Measurements from ENCODE around the gene PUDP.
"Not testable (repeated sequence)": the region's sequence is repeated elsewhere in the genome, so short reads cannot be mapped to it uniquely, and the experiment has no call there.

The PUDP gene

GRCh38 chrX:7073336-7073735 lies 74.6 kb downstream of the PUDP start:
- DNase-seq (ENCODE audit: low spot score): no peak

GRCh38 chrX:7072856-7073255 lies 75.1 kb downstream of the PUDP start:
- DNase-seq (ENCODE audit: low spot score): no peak

- DNase-seq (ENCODE audit: low spot score): no peak
Measured at GRCh38 chrX:7071390-7071789, 76.6 kb downstream of the PUDP start.

- DNase-seq (ENCODE audit: low spot score): no peak
Measured at GRCh38 chrX:7069556-7069955, 78.4 kb downstream of the PUDP start.

- no peak for DNase-seq (ENCODE audit: low spot score)
Measured at GRCh38 chrX:7068939-7069367, 79.0 kb downstream of the PUDP start.

- DNase-seq (ENCODE audit: low spot score): no peak
Measured at GRCh38 chrX:7067256-7067655, 80.7 kb downstream of the PUDP start.

- no peak for DNase-seq (ENCODE audit: low spot score)
Measured at GRCh38 chrX:7065473-7065872, 82.5 kb downstream of the PUDP start.

- DNase-seq (ENCODE audit: low spot score): no peak
Measured at GRCh38 chrX:7062903-7063302, 85.0 kb downstream of the PUDP start.

- DNase-seq (ENCODE audit: low spot score): no peak
Measured at GRCh38 chrX:7062276-7062675, 85.7 kb downstream of the PUDP start.

GRCh38 chrX:7061429-7061828 lies 86.5 kb downstream of the PUDP start:
- DNase-seq (ENCODE audit: low spot score): no peak

GRCh38 chrX:7060444-7060843 lies 87.5 kb downstream of the PUDP start:
- DNase-seq (ENCODE audit: low spot score): no peak

GRCh38 chrX:7059859-7060258 lies 88.1 kb downstream of the PUDP start:
- DNase-seq (ENCODE audit: low spot score): no peak

GRCh38 chrX:7059214-7059838 lies 88.6 kb downstream of the PUDP start:
- DNase-seq (ENCODE audit: low spot score): no peak

- no peak for DNase-seq (ENCODE audit: low spot score)
Measured at GRCh38 chrX:7055386-7056137, 92.4 kb downstream of the PUDP start.

- no peak for DNase-seq (ENCODE audit: low spot score)
Measured at GRCh38 chrX:7054219-7055216, 93.4 kb downstream of the PUDP start.

- no peak for DNase-seq (ENCODE audit: low spot score)
Measured at GRCh38 chrX:7052541-7052940, 95.4 kb downstream of the PUDP start.

- DNase-seq (ENCODE audit: low spot score): no peak
Measured at GRCh38 chrX:7050271-7050670, 97.7 kb downstream of the PUDP start.

- DNase-seq (ENCODE audit: low spot score): no peak
Measured at GRCh38 chrX:7047951-7048350, 100.0 kb downstream of the PUDP start.

GRCh38 chrX:7045238-7045955 lies 102.6 kb downstream of the PUDP start:
- DNase-seq (ENCODE audit: low spot score): no peak

- DNase-seq (ENCODE audit: low spot score): not testable (repeated sequence)
Measured at GRCh38 chrX:7043796-7044433, 104.0 kb downstream of the PUDP start.

- no peak for DNase-seq (ENCODE audit: low spot score)
Measured at GRCh38 chrX:7028246-7028645, 119.7 kb downstream of the PUDP start.

All from pons (tissue), 1 donor.